IMR-90 (cell line): Measurements from ENCODE around the gene PARD3.

Experiments used
- MAZ ChIP-seq: IDR thresholded peaks from 2 replicates; pipeline ENCODE4 v1.6.1; 2012; ENCODE audit warnings: low read depth, mild to moderate bottlenecking, low read length, improper control_type of control experiment, moderate library complexity, borderline replicate concordance
- POLR2A ChIP-seq: IDR thresholded peaks from 2 replicates; pipeline ENCODE4 v1.6.1; 2012; ENCODE audit warnings: mild to moderate bottlenecking, low read depth, low read length
- RAD21 ChIP-seq: IDR thresholded peaks from 2 replicates; pipeline ENCODE4 v1.6.1; 2012; ENCODE audit warnings: low read length, improper control_type of control experiment
- RFX5 ChIP-seq: IDR thresholded peaks from 2 replicates; pipeline ENCODE4 v1.8.0; 2012; ENCODE audit warnings: low read depth, mild to moderate bottlenecking, low read length, moderate library complexity
- TF ChIP-seq, protein P1 (sequence below): conservative IDR thresholded peaks from 2 replicates; pipeline ENCODE4 v1.5.1; 2012; ENCODE audit warnings: mild to moderate bottlenecking, low read depth, low read length, improper control_type of control experiment
- TF ChIP-seq, protein P2 (sequence below): fragments of 150-350 bp; IDR thresholded peaks from 2 replicates; pipeline ENCODE4 v1.6.1; 2017; ENCODE audit warnings: mild to moderate bottlenecking, antibody characterized with exemption, low read length, low read depth

DNA sequence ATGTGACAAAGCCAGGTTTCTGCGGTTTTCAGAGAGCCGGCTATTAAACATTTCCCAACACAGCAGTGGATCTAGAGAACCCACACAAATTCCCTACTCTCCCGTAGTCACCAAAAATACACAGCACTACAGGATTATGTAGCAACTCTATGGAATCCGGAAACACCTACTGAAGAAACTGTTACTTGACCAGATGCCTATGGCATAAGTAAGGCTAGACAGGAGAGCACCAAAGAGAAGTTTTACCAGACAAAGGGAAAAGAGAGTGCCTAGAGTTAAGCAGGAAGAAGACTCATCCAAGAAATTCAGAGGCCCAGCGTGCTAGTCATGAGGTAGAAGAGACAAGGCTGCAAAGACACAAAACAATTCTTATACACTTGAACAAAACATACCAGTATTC lies 321.1 kb downstream of the PARD3 start:
- TF ChIP-seq, protein P1, sequence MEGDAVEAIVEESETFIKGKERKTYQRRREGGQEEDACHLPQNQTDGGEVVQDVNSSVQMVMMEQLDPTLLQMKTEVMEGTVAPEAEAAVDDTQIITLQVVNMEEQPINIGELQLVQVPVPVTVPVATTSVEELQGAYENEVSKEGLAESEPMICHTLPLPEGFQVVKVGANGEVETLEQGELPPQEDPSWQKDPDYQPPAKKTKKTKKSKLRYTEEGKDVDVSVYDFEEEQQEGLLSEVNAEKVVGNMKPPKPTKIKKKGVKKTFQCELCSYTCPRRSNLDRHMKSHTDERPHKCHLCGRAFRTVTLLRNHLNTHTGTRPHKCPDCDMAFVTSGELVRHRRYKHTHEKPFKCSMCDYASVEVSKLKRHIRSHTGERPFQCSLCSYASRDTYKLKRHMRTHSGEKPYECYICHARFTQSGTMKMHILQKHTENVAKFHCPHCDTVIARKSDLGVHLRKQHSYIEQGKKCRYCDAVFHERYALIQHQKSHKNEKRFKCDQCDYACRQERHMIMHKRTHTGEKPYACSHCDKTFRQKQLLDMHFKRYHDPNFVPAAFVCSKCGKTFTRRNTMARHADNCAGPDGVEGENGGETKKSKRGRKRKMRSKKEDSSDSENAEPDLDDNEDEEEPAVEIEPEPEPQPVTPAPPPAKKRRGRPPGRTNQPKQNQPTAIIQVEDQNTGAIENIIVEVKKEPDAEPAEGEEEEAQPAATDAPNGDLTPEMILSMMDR, result no peak
- TF ChIP-seq RFX5, result no peak
- TF ChIP-seq POLR2A, result no peak
- TF ChIP-seq, protein P2, sequence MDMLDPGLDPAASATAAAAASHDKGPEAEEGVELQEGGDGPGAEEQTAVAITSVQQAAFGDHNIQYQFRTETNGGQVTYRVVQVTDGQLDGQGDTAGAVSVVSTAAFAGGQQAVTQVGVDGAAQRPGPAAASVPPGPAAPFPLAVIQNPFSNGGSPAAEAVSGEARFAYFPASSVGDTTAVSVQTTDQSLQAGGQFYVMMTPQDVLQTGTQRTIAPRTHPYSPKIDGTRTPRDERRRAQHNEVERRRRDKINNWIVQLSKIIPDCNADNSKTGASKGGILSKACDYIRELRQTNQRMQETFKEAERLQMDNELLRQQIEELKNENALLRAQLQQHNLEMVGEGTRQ, result no peak
- TF ChIP-seq MAZ, result no peak
- TF ChIP-seq RAD21, result no peak
